GM12872 (cell line): ENCODE data around the gene ZRANB3.

Source experiments
- CTCF ChIP-seq: IDR thresholded peaks from 3 replicates; pipeline ENCODE4 v1.5.1; 2011; ENCODE audit warnings: low read depth, mild to moderate bottlenecking, low read length, moderate library complexity; ENCODE audit not compliant: insufficient read depth

Gene ZRANB3

GRCh38 chr2:135424849-135425248 is 106.2 kb downstream of the ZRANB3 start:
- no peak for TF ChIP-seq CTCF

GRCh38 chr2:135422898-135423297 is 108.1 kb downstream of the ZRANB3 start:
- TF ChIP-seq CTCF, result no peak

GRCh38 chr2:135411646-135412045 is 119.4 kb downstream of the ZRANB3 start:
- no peak for TF ChIP-seq CTCF

GRCh38 chr2:135409436-135409835 is 121.6 kb downstream of the ZRANB3 start:
- TF ChIP-seq CTCF, result no peak

- TF ChIP-seq CTCF, result no peak
Observed at GRCh38 chr2:135386993-135387392, 144.0 kb downstream of the ZRANB3 start.

GRCh38 chr2:135378591-135378990 is 152.4 kb downstream of the ZRANB3 start:
- no peak for TF ChIP-seq CTCF

DNA sequence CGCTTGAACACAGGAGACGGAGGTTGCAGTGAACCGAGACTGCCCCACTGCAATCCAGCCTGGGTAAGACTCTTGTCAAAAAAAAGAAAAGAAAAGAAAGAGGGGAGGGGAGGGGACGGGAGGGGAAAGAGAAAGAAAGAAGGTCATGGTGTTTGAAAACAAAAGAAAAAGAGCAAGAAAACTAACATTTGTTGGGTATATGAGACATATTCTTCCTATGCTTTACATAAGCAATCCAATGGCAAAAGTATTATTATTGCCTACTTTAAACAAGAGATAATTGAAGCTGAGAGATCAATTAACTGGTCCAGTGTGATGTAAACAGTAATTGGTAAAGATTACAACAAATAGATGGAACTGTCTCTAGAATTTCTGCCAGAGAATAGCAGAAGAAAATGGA is 157.3 kb downstream of the ZRANB3 start:
- no peak for TF ChIP-seq CTCF

DNA sequence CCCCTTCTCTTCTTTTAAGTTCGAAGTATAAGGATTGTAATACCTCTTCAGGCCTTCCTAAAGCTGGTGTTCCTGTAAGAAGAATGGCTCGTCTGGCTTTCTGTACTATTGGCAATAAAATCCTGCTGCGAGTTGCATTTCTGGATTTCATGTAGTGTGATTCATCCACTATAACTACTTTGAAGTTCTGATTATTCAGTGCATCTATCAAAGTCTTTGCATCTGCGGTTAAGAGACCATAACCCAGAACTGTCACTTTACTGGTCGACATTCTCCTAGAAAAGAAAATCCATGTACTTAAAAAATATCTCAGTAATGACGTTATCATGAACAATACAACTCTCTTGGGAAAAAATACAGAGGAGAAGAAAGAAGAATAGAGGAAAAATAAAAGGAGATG is 181.1 kb downstream of the ZRANB3 start:
- no peak for TF ChIP-seq CTCF
